ENCODE results near the gene CLDN1. TPM values are rescaled to one million over a fixed set of nuclear protein-coding genes. Genes with fewer than 3 reads are reported as not detected.
A peak's percentile ranks its signal among the peaks of the same experiment; 100 is the strongest.

Gene CLDN1
- total RNA-seq, 1 donor from 2014 or later = 9.7 TPM

DNA sequence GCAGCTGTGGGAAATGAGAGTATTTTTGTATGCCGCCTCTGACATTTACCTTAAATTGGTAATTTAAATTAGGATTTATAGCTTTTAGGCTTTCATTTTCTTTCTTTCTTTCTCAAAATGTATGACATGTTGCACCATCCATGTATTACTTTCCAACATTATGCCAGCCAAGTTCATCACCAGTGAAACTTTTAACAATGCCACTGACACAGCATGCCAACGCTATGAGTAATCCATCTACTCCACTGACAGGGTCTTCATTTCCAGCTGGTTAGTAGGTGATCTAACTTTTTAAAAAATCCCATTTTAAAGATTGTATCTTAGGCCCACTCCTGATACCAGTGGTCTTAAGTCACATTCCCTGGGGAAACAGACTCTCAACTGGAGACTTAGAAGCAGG lies 43.9 kb upstream of the CLDN1 start:
- no peak for TF ChIP-seq CTCF (conservative IDR thresholded peaks at IDR 0.05)

GRCh38 chr3:190362258-190362657 lies 40.0 kb upstream of the CLDN1 start:
- peak overlapping the region; percentile 22 for H3K4me3 Mint-ChIP-seq
- no peak overlapping the region for H3K27ac Mint-ChIP-seq
- peaks cover 9% of the 10 kb centered on the region for H3K4me1 Mint-ChIP-seq (ENCODE audit: unreplicated experiment)
- H3K36me3 Mint-ChIP-seq = no peaks in the 10 kb centered on the region
- TF ChIP-seq CTCF (conservative IDR thresholded peaks at IDR 0.05) = no peak
- DNase-seq (ENCODE audit: extremely low spot score, unreplicated experiment) = no peak
- peaks cover 5% of the 10 kb centered on the region for H3K9me3 Mint-ChIP-seq
- H3K27me3 Mint-ChIP-seq = peaks cover 9% of the 10 kb centered on the region

More for the DNA sequence above, 43.9 kb upstream of the CLDN1 start:
- H3K4me1 Mint-ChIP-seq (ENCODE audit: unreplicated experiment) = peaks cover 9% of the 10 kb centered on the region
- peaks cover 5% of the 10 kb centered on the region for H3K27me3 Mint-ChIP-seq
- H3K27ac Mint-ChIP-seq = no peak overlapping the region
- DNase-seq (ENCODE audit: extremely low spot score, unreplicated experiment) = no peak
- peaks cover 5% of the 10 kb centered on the region for H3K9me3 Mint-ChIP-seq
- no peak overlapping the region for H3K4me3 Mint-ChIP-seq
- no peaks in the 10 kb centered on the region for H3K36me3 Mint-ChIP-seq

DNA sequence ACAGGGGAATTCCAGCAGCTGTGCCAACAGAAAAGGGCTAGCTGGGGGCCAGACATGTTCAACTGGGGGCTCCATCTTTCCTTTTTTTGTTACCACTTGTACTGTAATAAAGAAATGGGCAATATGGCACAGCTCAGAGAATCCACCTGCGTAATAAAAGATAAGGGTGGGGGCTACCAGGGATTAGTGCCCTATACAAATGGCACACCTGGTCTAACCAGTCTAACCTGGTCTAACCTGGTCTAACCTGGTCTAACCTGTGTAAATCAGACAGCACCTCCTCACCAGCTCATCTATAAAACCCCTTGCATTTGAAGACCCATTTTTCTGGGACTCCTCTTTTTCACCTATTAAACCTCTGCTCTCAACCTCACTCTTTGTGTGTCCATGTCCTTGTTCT lies 39.5 kb upstream of the CLDN1 start:
- Mint-ChIP-seq H3K36me3 (no peaks in the 10 kb centered on the region), H3K4me1 (ENCODE audit: unreplicated experiment) (peaks cover 9% of the 10 kb centered on the region), H3K4me3 (no peak overlapping the region), H3K27me3 (peaks cover 10% of the 10 kb centered on the region), H3K27ac (no peak overlapping the region), H3K9me3 (peaks cover 5% of the 10 kb centered on the region)
- no peak for TF ChIP-seq CTCF (conservative IDR thresholded peaks at IDR 0.05)
- DNase-seq (ENCODE audit: extremely low spot score, unreplicated experiment) = no peak

DNA sequence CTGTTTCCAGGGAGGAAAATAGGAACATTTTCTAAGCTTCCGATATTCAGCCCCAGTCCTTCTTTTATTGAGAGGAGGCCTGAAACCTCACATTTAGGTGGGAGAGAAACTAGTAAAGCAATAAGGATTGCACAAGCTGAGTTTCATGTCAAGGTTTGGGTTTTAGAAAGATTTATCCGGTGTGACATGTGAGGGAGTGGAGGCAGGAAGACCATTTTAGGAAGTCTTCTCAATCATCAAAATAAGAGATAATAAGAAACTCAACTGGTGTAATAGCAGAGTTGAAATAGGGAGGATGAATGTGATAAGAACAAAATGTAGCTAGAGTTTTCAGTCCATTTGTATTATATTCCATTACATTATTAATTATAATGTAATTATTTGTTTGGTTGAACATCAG lies 38.0 kb upstream of the CLDN1 start:
- Mint-ChIP-seq H3K4me3 (no peak overlapping the region), H3K9me3 (peaks cover 5% of the 10 kb centered on the region), H3K36me3 (no peaks in the 10 kb centered on the region), H3K4me1 (ENCODE audit: unreplicated experiment) (peaks cover 9% of the 10 kb centered on the region), H3K27ac (no peak overlapping the region), H3K27me3 (peaks cover 10% of the 10 kb centered on the region)
- no peak for TF ChIP-seq CTCF (conservative IDR thresholded peaks at IDR 0.05)
- no peak for DNase-seq (ENCODE audit: extremely low spot score, unreplicated experiment)

- Mint-ChIP-seq H3K36me3 (no peaks in the 10 kb centered on the region), H3K4me3 (no peak overlapping the region), H3K9me3 (peaks cover 5% of the 10 kb centered on the region), H3K27ac (no peak overlapping the region), H3K4me1 (ENCODE audit: unreplicated experiment) (peaks cover 9% of the 10 kb centered on the region), H3K27me3 (peaks cover 10% of the 10 kb centered on the region)
- no peak for DNase-seq (ENCODE audit: extremely low spot score, unreplicated experiment)
- TF ChIP-seq CTCF (conservative IDR thresholded peaks at IDR 0.05) = no peak
Measured at GRCh38 chr3:190359813-190360212, 37.6 kb upstream of the CLDN1 start.

- H3K4me1 Mint-ChIP-seq (ENCODE audit: unreplicated experiment) = peaks cover 9% of the 10 kb centered on the region
- no peak for TF ChIP-seq CTCF (conservative IDR thresholded peaks at IDR 0.05)
- no peak overlapping the region for H3K4me3 Mint-ChIP-seq
- H3K27ac Mint-ChIP-seq = no peak overlapping the region
- peaks cover 11% of the 10 kb centered on the region for H3K9me3 Mint-ChIP-seq
- DNase-seq (ENCODE audit: extremely low spot score, unreplicated experiment) = no peak
- H3K27me3 Mint-ChIP-seq = peaks cover 15% of the 10 kb centered on the region
- no peaks in the 10 kb centered on the region for H3K36me3 Mint-ChIP-seq
Measured at GRCh38 chr3:190357468-190357867, 35.2 kb upstream of the CLDN1 start.

All from type B pancreatic cell (in vitro differentiated cells).